ENCODE measurements around the gene PKD2L2.
"Not testable (repeated sequence)": the region's sequence is repeated elsewhere in the genome, so short reads cannot be mapped to it uniquely, and the experiment has no call there.

The PKD2L2 gene

GRCh38 chr5:137888466-137888862, 793 bp upstream of the PKD2L2 start:
- DNase-seq (ENCODE audit: low spot score) = no peak

- no peak for DNase-seq (ENCODE audit: low spot score)
Measured at GRCh38 chr5:137890845-137891244, 1.6 kb downstream of the PKD2L2 start.

GRCh38 chr5:137891849-137892248, 2.6 kb downstream of the PKD2L2 start:
- no peak for DNase-seq (ENCODE audit: low spot score)

GRCh38 chr5:137894586-137894985, 5.3 kb downstream of the PKD2L2 start:
- DNase-seq (ENCODE audit: low spot score) = no peak

GRCh38 chr5:137896560-137896959, 7.3 kb downstream of the PKD2L2 start:
- no peak for DNase-seq (ENCODE audit: low spot score)

- DNase-seq (ENCODE audit: low spot score) = no peak
Measured at GRCh38 chr5:137899493-137899892, 10.2 kb downstream of the PKD2L2 start.

GRCh38 chr5:137901011-137901817, 12.0 kb downstream of the PKD2L2 start:
- DNase-seq (ENCODE audit: low spot score) = no peak

- no peak for DNase-seq (ENCODE audit: low spot score)
Measured at GRCh38 chr5:137902408-137903133, 13.3 kb downstream of the PKD2L2 start.

GRCh38 chr5:137914758-137915157, 25.5 kb downstream of the PKD2L2 start:
- no peak for DNase-seq (ENCODE audit: low spot score)

GRCh38 chr5:137916923-137917322, 27.7 kb downstream of the PKD2L2 start:
- no peak for DNase-seq (ENCODE audit: low spot score)

GRCh38 chr5:137921931-137922330, 32.7 kb downstream of the PKD2L2 start:
- no peak for DNase-seq (ENCODE audit: low spot score)

- DNase-seq (ENCODE audit: low spot score) = no peak
Measured at GRCh38 chr5:137923856-137924255, 34.6 kb downstream of the PKD2L2 start.

- no peak for DNase-seq (ENCODE audit: low spot score)
Measured at GRCh38 chr5:137932800-137933199, 43.5 kb downstream of the PKD2L2 start.

GRCh38 chr5:137933491-137933911, 44.2 kb downstream of the PKD2L2 start:
- DNase-seq (ENCODE audit: low spot score) = no peak

- DNase-seq (ENCODE audit: low spot score) = no peak
Measured at GRCh38 chr5:137935190-137935589, 45.9 kb downstream of the PKD2L2 start.

GRCh38 chr5:137935694-137936093, 46.4 kb downstream of the PKD2L2 start:
- DNase-seq (ENCODE audit: low spot score) = no peak

- no peak for DNase-seq (ENCODE audit: low spot score)
Measured at GRCh38 chr5:137937994-137938750, 48.9 kb downstream of the PKD2L2 start.

- DNase-seq (ENCODE audit: low spot score) = no peak
Measured at GRCh38 chr5:137938751-137939143, 49.5 kb downstream of the PKD2L2 start.

GRCh38 chr5:137939331-137939730, 50.1 kb downstream of the PKD2L2 start:
- no peak for DNase-seq (ENCODE audit: low spot score)

GRCh38 chr5:137944280-137944679, 55.0 kb downstream of the PKD2L2 start:
- DNase-seq (ENCODE audit: low spot score) = not testable (repeated sequence)

- DNase-seq (ENCODE audit: low spot score) = no peak
Measured at GRCh38 chr5:137945825-137946224, 56.6 kb downstream of the PKD2L2 start.

- peak; percentile 86 for DNase-seq (ENCODE audit: low spot score)
Measured at GRCh38 chr5:137954131-137954879, 65.0 kb downstream of the PKD2L2 start.
